ENCODE results near the gene ELAPOR1.
"Not testable (repeated sequence)": the region's sequence is repeated elsewhere in the genome, so short reads cannot be mapped to it uniquely, and the experiment has no call there.

Gene ELAPOR1

GRCh38 chr1:109136766-109137165, 22.9 kb downstream of the ELAPOR1 start:
- DNase-seq = no peak

- no peak for DNase-seq
Measured at GRCh38 chr1:109137958-109138357, 24.0 kb downstream of the ELAPOR1 start.

GRCh38 chr1:109138358-109138757, 24.4 kb downstream of the ELAPOR1 start:
- DNase-seq = no peak

- DNase-seq = no peak
Measured at GRCh38 chr1:109140392-109140791, 26.5 kb downstream of the ELAPOR1 start.

GRCh38 chr1:109142260-109142659, 28.3 kb downstream of the ELAPOR1 start:
- DNase-seq = no peak

GRCh38 chr1:109142725-109143124, 28.8 kb downstream of the ELAPOR1 start:
- DNase-seq = not testable (repeated sequence)

GRCh38 chr1:109148987-109149561, 35.2 kb downstream of the ELAPOR1 start:
- no peak for DNase-seq

- no peak for DNase-seq
Measured at GRCh38 chr1:109149874-109150601, 36.1 kb downstream of the ELAPOR1 start.

GRCh38 chr1:109151146-109151990, 37.5 kb downstream of the ELAPOR1 start:
- peak in 47 of 56 donors; percentile 17 to 84 (median 54) for DNase-seq

- DNase-seq = no peak
Measured at GRCh38 chr1:109152196-109152595, 38.3 kb downstream of the ELAPOR1 start.

- DNase-seq = no peak
Measured at GRCh38 chr1:109156916-109157385, 43.0 kb downstream of the ELAPOR1 start.

GRCh38 chr1:109158433-109158832, 44.5 kb downstream of the ELAPOR1 start:
- peak in 15 of 56 donors; percentile 4 to 45 (median 25) for DNase-seq

- DNase-seq = no peak
Measured at GRCh38 chr1:109159326-109159725, 45.4 kb downstream of the ELAPOR1 start.

- DNase-seq = no peak
Measured at GRCh38 chr1:109160071-109160840, 46.3 kb downstream of the ELAPOR1 start.

GRCh38 chr1:109161858-109162606, 48.1 kb downstream of the ELAPOR1 start:
- DNase-seq = peak in 16 of 56 donors; percentile 4 to 63 (median 14)

GRCh38 chr1:109162626-109163025, 48.7 kb downstream of the ELAPOR1 start:
- DNase-seq = no peak

GRCh38 chr1:109163551-109163950, 49.6 kb downstream of the ELAPOR1 start:
- no peak for DNase-seq
